IMR-90 (cell line): ENCODE data around the gene CORO1C.

Experiments used
- BHLHE40 ChIP-seq: fragments of 150-350 bp; IDR thresholded peaks from 2 replicates; pipeline ENCODE4 v1.6.1; 2016; ENCODE audit warnings: mild to moderate bottlenecking, low read depth, low read length
- CEBPB ChIP-seq: IDR thresholded peaks from 2 replicates; pipeline ENCODE4 v1.6.1; 2012; ENCODE audit warnings: low read depth, low read length, improper control_type of control experiment
- CHD1 ChIP-seq: IDR thresholded peaks from 2 replicates; pipeline ENCODE4 v1.6.1; 2012; ENCODE audit warnings: low read depth, low read length, improper control_type of control experiment
- FOS ChIP-seq: fragments of 150-350 bp; IDR thresholded peaks from 2 replicates; pipeline ENCODE4 v1.6.1; 2016; ENCODE audit warnings: low read depth, low read length
- MAFK ChIP-seq: IDR thresholded peaks from 2 replicates; pipeline ENCODE4 v1.6.1; 2012; ENCODE audit warnings: low read depth, low read length, improper control_type of control experiment
- MAZ ChIP-seq: IDR thresholded peaks from 2 replicates; pipeline ENCODE4 v1.6.1; 2012; ENCODE audit warnings: low read depth, mild to moderate bottlenecking, low read length, improper control_type of control experiment, moderate library complexity, borderline replicate concordance
- MXI1 ChIP-seq: IDR thresholded peaks from 2 replicates; pipeline ENCODE4 v1.6.1; 2012; ENCODE audit warnings: low read depth, mild to moderate bottlenecking, low read length, moderate library complexity, borderline replicate concordance
- POLR2A ChIP-seq: IDR thresholded peaks from 2 replicates; pipeline ENCODE4 v1.6.1; 2012; ENCODE audit warnings: mild to moderate bottlenecking, low read depth, low read length
- RAD21 ChIP-seq: IDR thresholded peaks from 2 replicates; pipeline ENCODE4 v1.6.1; 2012; ENCODE audit warnings: low read length, improper control_type of control experiment
- RFX5 ChIP-seq: IDR thresholded peaks from 2 replicates; pipeline ENCODE4 v1.8.0; 2012; ENCODE audit warnings: low read depth, mild to moderate bottlenecking, low read length, moderate library complexity
- SMC3 ChIP-seq: fragments of 150-350 bp; IDR thresholded peaks from 2 replicates; pipeline ENCODE4 v1.6.1; 2016; ENCODE audit warnings: low read depth, mild to moderate bottlenecking, antibody characterized with exemption, low read length, moderate library complexity
- TF ChIP-seq, protein P1 (sequence below): fragments of 150-350 bp; IDR thresholded peaks from 2 replicates; pipeline ENCODE4 v1.6.1; 2016; ENCODE audit warnings: low read depth, mild to moderate bottlenecking, low read length, moderate library complexity, borderline replicate concordance
- TF ChIP-seq, protein P2 (sequence below): conservative IDR thresholded peaks from 2 replicates; pipeline ENCODE4 v1.5.1; 2012; ENCODE audit warnings: mild to moderate bottlenecking, low read depth, low read length, improper control_type of control experiment
- TF ChIP-seq, protein P3 (sequence below): fragments of 150-350 bp; IDR thresholded peaks from 2 replicates; pipeline ENCODE4 v1.6.1; 2017; ENCODE audit warnings: mild to moderate bottlenecking, antibody characterized with exemption, low read length, low read depth

DNA sequence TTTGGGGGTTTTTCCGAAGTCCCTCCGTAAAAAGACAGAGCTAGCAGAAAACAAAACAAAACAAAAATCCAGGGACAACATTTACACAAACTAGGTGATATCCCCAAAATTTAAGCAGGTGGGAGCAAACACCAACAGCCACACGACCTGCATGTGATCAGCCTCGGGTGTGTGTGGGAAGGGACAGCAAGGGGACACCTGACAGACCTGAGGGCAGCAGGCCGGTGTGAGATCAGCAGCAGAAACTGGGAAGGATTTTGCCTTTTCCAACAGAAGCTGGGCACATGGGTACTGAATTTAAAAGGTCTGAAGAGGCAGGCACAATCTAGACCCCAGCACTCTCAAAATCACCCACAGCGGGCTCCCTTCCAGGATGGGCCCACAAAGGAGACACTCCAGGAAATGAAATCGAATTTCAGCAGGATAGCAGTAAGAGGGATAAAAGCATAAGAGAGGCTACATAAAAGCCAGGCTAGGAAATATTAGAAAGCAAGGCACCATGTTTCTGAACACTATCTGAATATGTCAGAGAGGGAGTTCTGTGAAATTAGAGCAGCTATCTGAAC, 61.2 kb downstream of the CORO1C start:
- no peak for TF ChIP-seq POLR2A
- TF ChIP-seq, protein P1, sequence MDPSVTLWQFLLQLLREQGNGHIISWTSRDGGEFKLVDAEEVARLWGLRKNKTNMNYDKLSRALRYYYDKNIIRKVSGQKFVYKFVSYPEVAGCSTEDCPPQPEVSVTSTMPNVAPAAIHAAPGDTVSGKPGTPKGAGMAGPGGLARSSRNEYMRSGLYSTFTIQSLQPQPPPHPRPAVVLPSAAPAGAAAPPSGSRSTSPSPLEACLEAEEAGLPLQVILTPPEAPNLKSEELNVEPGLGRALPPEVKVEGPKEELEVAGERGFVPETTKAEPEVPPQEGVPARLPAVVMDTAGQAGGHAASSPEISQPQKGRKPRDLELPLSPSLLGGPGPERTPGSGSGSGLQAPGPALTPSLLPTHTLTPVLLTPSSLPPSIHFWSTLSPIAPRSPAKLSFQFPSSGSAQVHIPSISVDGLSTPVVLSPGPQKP: no peak
- TF ChIP-seq, protein P2, sequence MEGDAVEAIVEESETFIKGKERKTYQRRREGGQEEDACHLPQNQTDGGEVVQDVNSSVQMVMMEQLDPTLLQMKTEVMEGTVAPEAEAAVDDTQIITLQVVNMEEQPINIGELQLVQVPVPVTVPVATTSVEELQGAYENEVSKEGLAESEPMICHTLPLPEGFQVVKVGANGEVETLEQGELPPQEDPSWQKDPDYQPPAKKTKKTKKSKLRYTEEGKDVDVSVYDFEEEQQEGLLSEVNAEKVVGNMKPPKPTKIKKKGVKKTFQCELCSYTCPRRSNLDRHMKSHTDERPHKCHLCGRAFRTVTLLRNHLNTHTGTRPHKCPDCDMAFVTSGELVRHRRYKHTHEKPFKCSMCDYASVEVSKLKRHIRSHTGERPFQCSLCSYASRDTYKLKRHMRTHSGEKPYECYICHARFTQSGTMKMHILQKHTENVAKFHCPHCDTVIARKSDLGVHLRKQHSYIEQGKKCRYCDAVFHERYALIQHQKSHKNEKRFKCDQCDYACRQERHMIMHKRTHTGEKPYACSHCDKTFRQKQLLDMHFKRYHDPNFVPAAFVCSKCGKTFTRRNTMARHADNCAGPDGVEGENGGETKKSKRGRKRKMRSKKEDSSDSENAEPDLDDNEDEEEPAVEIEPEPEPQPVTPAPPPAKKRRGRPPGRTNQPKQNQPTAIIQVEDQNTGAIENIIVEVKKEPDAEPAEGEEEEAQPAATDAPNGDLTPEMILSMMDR: no peak
- no peak for TF ChIP-seq SMC3
- TF ChIP-seq, protein P3, sequence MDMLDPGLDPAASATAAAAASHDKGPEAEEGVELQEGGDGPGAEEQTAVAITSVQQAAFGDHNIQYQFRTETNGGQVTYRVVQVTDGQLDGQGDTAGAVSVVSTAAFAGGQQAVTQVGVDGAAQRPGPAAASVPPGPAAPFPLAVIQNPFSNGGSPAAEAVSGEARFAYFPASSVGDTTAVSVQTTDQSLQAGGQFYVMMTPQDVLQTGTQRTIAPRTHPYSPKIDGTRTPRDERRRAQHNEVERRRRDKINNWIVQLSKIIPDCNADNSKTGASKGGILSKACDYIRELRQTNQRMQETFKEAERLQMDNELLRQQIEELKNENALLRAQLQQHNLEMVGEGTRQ: no peak
- TF ChIP-seq CHD1: no peak
- no peak for TF ChIP-seq MAZ
- TF ChIP-seq MAFK: no peak
- no peak for TF ChIP-seq RAD21
- no peak for TF ChIP-seq RFX5
- TF ChIP-seq FOS: no peak
- TF ChIP-seq CEBPB: no peak
- TF ChIP-seq BHLHE40: no peak
- no peak for TF ChIP-seq MXI1
